Astrocyte (in vitro differentiated cells and primary cell): ENCODE measurements around the gene RINL. TPM values are rescaled to one million over a fixed set of nuclear protein-coding genes. Genes with fewer than 3 reads are reported as not detected.

ENCODE experiments used
- DNase-seq: peaks from one replicate; pipeline ENCODE4 v3.0.0-alpha.2; 2010; ENCODE audit warnings: low read depth
- FAIRE-seq: peaks from 2 replicates; lab custom pipeline; 2011; peaks lifted over from hg19 to GRCh38; lab: Jason Lieb, UNC
- H2AFZ ChIP-seq: 2 replicates; pipeline ENCODE4 v1.6.0; 2012; ENCODE audit warnings: low read depth, low read length, inconsistent platforms
- H3K27ac ChIP-seq: 2 replicates; pipeline ENCODE4 v1.5.1; 2011; ENCODE audit warnings: low read depth, low read length, inconsistent platforms
- H3K27me3 ChIP-seq: 2 replicates; pipeline ENCODE4 v1.6.0; 2011; ENCODE audit warnings: low read length, inconsistent platforms; ENCODE audit not compliant: insufficient read depth
- H3K36me3 ChIP-seq: 2 replicates; pipeline ENCODE4 v1.5.1; 2011; ENCODE audit warnings: low read length, inconsistent platforms; ENCODE audit not compliant: insufficient read depth
- H3K4me1 ChIP-seq: 2 replicates; pipeline ENCODE4 v1.5.1; 2011; ENCODE audit warnings: low read length, inconsistent platforms; ENCODE audit not compliant: insufficient read depth
- H3K4me2 ChIP-seq: 2 replicates; pipeline ENCODE4 v1.6.0; 2012; ENCODE audit warnings: low read length, inconsistent platforms
- H3K4me3 ChIP-seq: 2 replicates; pipeline ENCODE4 v1.5.1; 2011; ENCODE audit warnings: low read depth, mild to moderate bottlenecking, low read length, inconsistent platforms; ENCODE audit not compliant: insufficient read depth
- H3K79me2 ChIP-seq: 2 replicates; pipeline ENCODE4 v1.6.0; 2012; ENCODE audit warnings: mild to moderate bottlenecking, low read length, inconsistent platforms; ENCODE audit not compliant: insufficient read depth
- H3K9ac ChIP-seq: 2 replicates; pipeline ENCODE4 v1.6.0; 2012; ENCODE audit warnings: mild to moderate bottlenecking, low read length, inconsistent platforms
- H3K9me3 ChIP-seq: 2 replicates; pipeline ENCODE4 v1.5.1; 2012; ENCODE audit warnings: low read depth, mild to moderate bottlenecking, low read length, inconsistent platforms; ENCODE audit not compliant: insufficient read depth
- H4K20me1 ChIP-seq: 2 replicates; pipeline ENCODE4 v1.6.0; 2012; ENCODE audit warnings: low read length, inconsistent platforms; ENCODE audit not compliant: insufficient read depth
- H3K27ac Mint-ChIP-seq: one replicate; pipeline ENCODE4 v1.8.0; 2021; ENCODE audit warnings: mild to moderate bottlenecking, mixed read lengths; ENCODE audit not compliant: unreplicated experiment
- H3K27me3 Mint-ChIP-seq: one replicate; pipeline ENCODE4 v1.8.0; 2021; ENCODE audit warnings: low read depth, mixed read lengths; ENCODE audit not compliant: unreplicated experiment
- H3K36me3 Mint-ChIP-seq: one replicate; pipeline ENCODE4 v1.8.0; 2021; ENCODE audit warnings: low read depth, mixed read lengths; ENCODE audit not compliant: unreplicated experiment
- H3K4me1 Mint-ChIP-seq: one replicate; pipeline ENCODE4 v1.8.0; 2021; ENCODE audit warnings: low read depth, mixed read lengths; ENCODE audit not compliant: unreplicated experiment
- H3K4me3 Mint-ChIP-seq: one replicate; pipeline ENCODE4 v1.8.0; 2021; ENCODE audit warnings: mild to moderate bottlenecking, moderate library complexity, mixed read lengths; ENCODE audit not compliant: unreplicated experiment
- H3K9me3 Mint-ChIP-seq: one replicate; pipeline ENCODE4 v1.8.0; 2021; ENCODE audit warnings: mild to moderate bottlenecking, mixed read lengths; ENCODE audit not compliant: unreplicated experiment
- EZH2 ChIP-seq: IDR thresholded peaks from 2 replicates; pipeline ENCODE4 v1.6.1; 2012; ENCODE audit warnings: mild to moderate bottlenecking, low read length, inconsistent platforms; ENCODE audit not compliant: insufficient read depth
- total RNA-seq: library from RNA; stranded (reverse); gene quantifications from 2 replicates; pipeline ENCODE4 v1.2.1, GENCODE V29; 2021
- TF ChIP-seq, protein P1 (sequence below): IDR thresholded peaks from 2 replicates; pipeline ENCODE4 v1.5.1; 2011; ENCODE audit warnings: low read depth, mild to moderate bottlenecking, inconsistent platforms, low read length, moderate library complexity; ENCODE audit not compliant: insufficient read depth

RINL gene
- total RNA-seq, 1 donor from 2014 or later, result 1.3 TPM

DNA sequence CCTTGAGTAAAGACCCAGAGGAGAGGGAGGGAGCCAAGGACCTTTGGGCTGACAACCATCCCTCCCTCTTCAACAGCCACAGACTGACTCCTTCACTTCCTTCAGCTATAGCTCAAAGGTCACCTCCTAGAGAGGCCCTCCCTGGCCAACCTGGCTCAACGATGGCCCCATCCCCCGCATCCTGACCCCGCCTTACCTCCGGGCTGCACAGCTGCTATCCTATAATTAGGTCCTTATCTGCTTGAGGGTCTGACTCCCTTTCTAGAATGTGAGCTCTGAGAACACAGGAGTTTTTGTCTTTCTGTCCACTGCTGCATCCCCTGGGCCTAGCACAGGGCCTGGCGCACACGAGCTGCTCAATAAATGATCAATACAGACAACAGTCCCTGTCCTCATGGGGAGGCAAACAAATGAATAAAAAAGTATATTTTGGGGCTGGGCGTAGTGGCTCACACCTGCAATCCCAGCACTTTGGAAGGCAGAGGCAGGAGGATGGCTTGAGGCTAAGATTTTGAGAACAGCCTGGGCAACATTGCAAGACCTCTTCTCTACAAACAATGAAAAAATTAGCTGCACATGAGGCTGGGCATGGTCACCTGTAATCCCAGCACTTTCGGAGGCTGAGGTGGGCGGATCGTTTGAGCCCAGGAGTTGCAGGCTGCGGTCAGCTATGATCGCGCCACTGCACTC, 58.7 kb downstream of the RINL start:
- FAIRE-seq (no peak), DNase-seq (no peak)
- Mint-ChIP-seq H3K27ac (no peak overlapping the region), H3K4me1 (peaks cover 7% of the 10 kb centered on the region), H3K27me3 (no peaks in the 10 kb centered on the region), H3K9me3 (no peaks in the 10 kb centered on the region), H3K4me3 (no peak overlapping the region), H3K36me3 (peaks cover 51% of the 10 kb centered on the region)
- H3K9ac ChIP-seq, result no peak overlapping the region
- H3K36me3 ChIP-seq, result no peaks in the 10 kb centered on the region
- H4K20me1 ChIP-seq, result no peaks in the 10 kb centered on the region
- no peaks in the 10 kb centered on the region for H3K79me2 ChIP-seq
- no peak overlapping the region for H3K4me3 ChIP-seq
- H3K27ac ChIP-seq, result no peak overlapping the region
- H2AFZ ChIP-seq, result no peak overlapping the region
- H3K27me3 ChIP-seq, result no peaks in the 10 kb centered on the region
- peaks cover 2% of the 10 kb centered on the region for H3K9me3 ChIP-seq
- H3K4me1 ChIP-seq, result no peaks in the 10 kb centered on the region
- H3K4me2 ChIP-seq, result no peak overlapping the region
- TF ChIP-seq, protein P1, sequence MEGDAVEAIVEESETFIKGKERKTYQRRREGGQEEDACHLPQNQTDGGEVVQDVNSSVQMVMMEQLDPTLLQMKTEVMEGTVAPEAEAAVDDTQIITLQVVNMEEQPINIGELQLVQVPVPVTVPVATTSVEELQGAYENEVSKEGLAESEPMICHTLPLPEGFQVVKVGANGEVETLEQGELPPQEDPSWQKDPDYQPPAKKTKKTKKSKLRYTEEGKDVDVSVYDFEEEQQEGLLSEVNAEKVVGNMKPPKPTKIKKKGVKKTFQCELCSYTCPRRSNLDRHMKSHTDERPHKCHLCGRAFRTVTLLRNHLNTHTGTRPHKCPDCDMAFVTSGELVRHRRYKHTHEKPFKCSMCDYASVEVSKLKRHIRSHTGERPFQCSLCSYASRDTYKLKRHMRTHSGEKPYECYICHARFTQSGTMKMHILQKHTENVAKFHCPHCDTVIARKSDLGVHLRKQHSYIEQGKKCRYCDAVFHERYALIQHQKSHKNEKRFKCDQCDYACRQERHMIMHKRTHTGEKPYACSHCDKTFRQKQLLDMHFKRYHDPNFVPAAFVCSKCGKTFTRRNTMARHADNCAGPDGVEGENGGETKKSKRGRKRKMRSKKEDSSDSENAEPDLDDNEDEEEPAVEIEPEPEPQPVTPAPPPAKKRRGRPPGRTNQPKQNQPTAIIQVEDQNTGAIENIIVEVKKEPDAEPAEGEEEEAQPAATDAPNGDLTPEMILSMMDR, result no peak
- no peak for TF ChIP-seq EZH2

Other genes starting within 250 kb of the RINL start
- 805 and 879 TPM in 2 replicates for gene ACTN4, start 230.6 kb downstream of the RINL start, total RNA-seq
- 4.6 and 6.0 TPM in 2 replicates for gene CAPN12, start 133.8 kb downstream of the RINL start, total RNA-seq
- not detected in 2 replicates for gene LGALS7, start 104.8 kb downstream of the RINL start, total RNA-seq
- not detected in 2 replicates for gene LGALS7B, start 89.1 kb downstream of the RINL start, total RNA-seq
- gene LGALS4, start 65.3 kb downstream of the RINL start, total RNA-seq, result 0.32 TPM in 1 of 2 replicates, not detected in the other
- 51.4 and 53.3 TPM in 2 replicates for gene ECH1, start 46.5 kb downstream of the RINL start, total RNA-seq
- gene HNRNPL, start 28.3 kb downstream of the RINL start, total RNA-seq, result 285 and 314 TPM in 2 replicates
- 35.3 and 35.7 TPM in 2 replicates for gene SIRT2, start 21.3 kb upstream of the RINL start, total RNA-seq
- 19.3 and 21.7 TPM in 2 replicates for gene NFKBIB, start 21.7 kb upstream of the RINL start, total RNA-seq
- 0.36 and 0.89 TPM in 2 replicates for gene CCER2, start 33.9 kb upstream of the RINL start, total RNA-seq
- gene SARS2, start 52.5 kb upstream of the RINL start, total RNA-seq, result 21.1 and 24.8 TPM in 2 replicates
- 57.5 and 59.5 TPM in 2 replicates for gene MRPS12, start 52.7 kb upstream of the RINL start, total RNA-seq
- 14.7 and 15.9 TPM in 2 replicates for gene FBXO17, start 97.5 kb upstream of the RINL start, total RNA-seq
- gene FBXO27, start 154.3 kb upstream of the RINL start, total RNA-seq, result 4.1 and 7.1 TPM in 2 replicates
- gene ACP7, start 206.1 kb upstream of the RINL start, total RNA-seq, result not detected in 2 replicates
- gene PAK4, start 247.5 kb upstream of the RINL start, total RNA-seq, result 48.0 and 51.1 TPM in 2 replicates